K562 (cell line): ENCODE data around the gene PHACTR3.

Source experiments
- MEF2D ChIP-seq: conservative IDR thresholded peaks from 2 replicates; pipeline ENCODE4 v1.6.1; 2016; ENCODE audit warnings: low read depth, missing genetic modification characterization, missing compliant biosample characterization
- SMAD2 ChIP-seq: fragments of 150-350 bp; IDR thresholded peaks from 2 replicates; pipeline ENCODE4 v1.6.1; 2014; ENCODE audit warnings: low read depth, mild to moderate bottlenecking, low read length
- SOX6 ChIP-seq: fragments of 450-650 bp; IDR thresholded peaks from 2 replicates; pipeline ENCODE4 v1.6.1; 2014; ENCODE audit warnings: mild to moderate bottlenecking

DNA sequence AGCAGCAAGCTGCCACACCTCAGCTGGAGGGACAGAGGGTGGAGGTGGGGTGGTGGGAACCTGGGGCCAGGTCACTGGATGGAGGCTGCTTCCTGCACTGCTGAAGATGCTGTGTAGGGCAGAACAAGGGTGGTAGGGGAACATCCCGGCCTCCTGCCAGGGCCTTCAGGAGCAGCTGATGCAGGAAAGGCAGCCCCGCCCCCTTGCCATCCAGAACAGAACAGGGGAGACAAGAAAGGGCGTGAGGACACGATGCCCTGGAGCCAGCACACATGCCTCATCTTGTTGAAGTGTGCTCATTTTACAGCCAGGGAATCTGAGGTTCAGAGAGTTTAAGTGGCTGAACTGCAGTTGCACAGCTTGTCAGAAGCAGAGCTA lies 43.1 kb upstream of the PHACTR3 start:
- TF ChIP-seq SOX6 (no peak), SMAD2 (no peak), MEF2D (tag) (no peak)
